Activated CD8-positive, alpha-beta T cell treated with anti-CD3 and anti-CD28 coated beads for 36 hours (primary cell): ENCODE measurements around the gene SLC39A7. TPM values are rescaled to one million over a fixed set of nuclear protein-coding genes. Genes with fewer than 3 reads are reported as not detected.
A peak's percentile ranks its signal among the peaks of the same experiment; 100 is the strongest.

Experiments
- ATAC-seq: fragments of 200-7000 bp; cut with Tn5 transposase; one replicate; pipeline ENCODE4 v1.10.0; 2021; ENCODE audit warnings: mild to moderate bottlenecking, moderate library complexity
- CTCF ChIA-PET: fragments of 350-600 bp; sonication (Branson Sonifier 250); formaldehyde crosslinking; loops from one replicate; lab custom pipeline; 2021; ENCODE audit warnings: antibody characterized with exemption; lab: Charles Lee
- POLR2A ChIA-PET: fragments of 350-600 bp; sonication (Branson Sonifier 250); formaldehyde crosslinking; loops from one replicate; lab custom pipeline; 2021; ENCODE audit warnings: antibody characterized with exemption; lab: Charles Lee
- DNase-seq: peaks from one replicate; pipeline ENCODE4 v3.0.0-alpha.2; 2020
- H3K27ac Mint-ChIP-seq: one replicate; pipeline ENCODE4 v1.8.0; 2021; ENCODE audit warnings: mild to moderate bottlenecking, mixed read lengths
- H3K27me3 Mint-ChIP-seq: one replicate; pipeline ENCODE4 v1.8.0; 2021; ENCODE audit warnings: mixed read lengths
- H3K36me3 Mint-ChIP-seq: one replicate; pipeline ENCODE4 v1.8.0; 2021; ENCODE audit warnings: low read depth, mixed read lengths
- H3K4me1 Mint-ChIP-seq: one replicate; pipeline ENCODE4 v1.8.0; 2021; ENCODE audit warnings: low read depth, mixed read lengths
- H3K4me3 Mint-ChIP-seq: one replicate; pipeline ENCODE4 v1.8.0; 2021; ENCODE audit warnings: mild to moderate bottlenecking, moderate library complexity, mixed read lengths
- H3K9me3 Mint-ChIP-seq: one replicate; pipeline ENCODE4 v1.8.0; 2021; ENCODE audit warnings: mixed read lengths
- CTCF ChIP-seq: fragments of 200-600 bp; IDR thresholded peaks from one replicate; pipeline ENCODE4 v1.8.0; 2022; ENCODE audit warnings: antibody characterized with exemption, mild to moderate bottlenecking
- intact Hi-C: fragments of 100-400 bp; cut with micrococcal nuclease; formaldehyde crosslinking; loops from one replicate; pipeline ENCODE4 v1.10.0; 2022
- total RNA-seq, 2 experiments: library from RNA; stranded (reverse); gene quantifications; one replicate each; pipeline ENCODE4 v1.2.3, GENCODE V29; 2021

Gene SLC39A7
- total RNA-seq, 2 experiments from 2014 or later: 43.1 to 43.3 TPM

DNA sequence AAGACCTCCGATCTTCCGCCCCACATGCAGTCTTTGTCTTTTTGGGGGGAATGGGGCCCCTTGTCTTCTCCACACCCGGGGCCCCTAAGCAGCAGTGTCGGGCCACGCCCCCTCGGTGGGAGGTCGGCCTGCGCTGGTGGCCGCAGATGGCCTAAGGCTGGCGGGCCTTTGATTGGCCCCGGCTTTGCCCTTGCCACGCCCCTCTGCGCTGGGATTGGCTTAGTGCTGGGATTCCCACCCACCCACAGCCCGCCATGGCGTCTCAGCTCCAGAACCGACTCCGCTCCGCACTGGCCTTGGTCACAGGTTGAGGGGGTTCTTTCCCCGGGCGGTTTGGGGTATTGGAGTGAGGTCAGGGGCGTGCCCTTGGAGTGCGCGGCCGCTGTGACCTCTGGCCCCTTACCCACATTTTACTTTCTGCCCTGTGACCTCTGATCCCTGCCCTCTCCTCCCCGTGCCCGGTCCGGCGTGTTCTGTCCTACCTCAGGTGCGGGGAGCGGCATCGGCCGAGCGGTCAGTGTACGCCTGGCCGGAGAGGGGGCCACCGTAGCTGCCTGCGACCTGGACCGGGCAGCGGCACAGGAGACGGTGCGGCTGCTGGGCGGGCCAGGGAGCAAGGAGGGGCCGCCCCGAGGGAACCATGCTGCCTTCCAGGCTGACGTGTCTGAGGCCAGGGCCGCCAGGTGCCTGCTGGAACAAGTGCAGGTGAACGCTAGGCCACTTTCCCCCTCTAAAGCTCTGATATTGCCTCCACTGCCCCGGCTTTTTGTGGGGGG is 3.9 kb downstream of the SLC39A7 start, which contains the start of gene HSD17B8:
Gene HSD17B8 (plus strand): TSS at position 241 of the 776 bp plus-strand sequence. CDS start 14 bp downstream, at position 255.
- ATAC-seq (peak; percentile 56), DNase-seq (peak; percentile 98)
- Mint-ChIP-seq H3K4me3 (peak within 1 kb of the TSS; percentile 98), H3K27me3 (no peaks in the 10 kb centered on the region), H3K27ac (peak within 1 kb of the TSS; percentile 99), H3K36me3 (peaks cover 47% of the 10 kb centered on the region), H3K4me1 (peaks cover 60% of the 10 kb centered on the region), H3K9me3 (no peaks in the 10 kb centered on the region)
- POLR2A ChIA-PET: interaction anchor here (0.8 to 2.4 kb wide), 14 partner anchors 8 to 351 kb away, joined by 3 to 18 read pairs (median 4); partner anchors contain the start of genes PSMB9, RGL2, RPS18 and TAP1
- CTCF ChIA-PET: interaction anchor here (0.8 to 2.0 kb wide), 4 partner anchors 12 to 186 kb away, joined by 3 to 13 read pairs (median 4); partner anchors contain the start of genes RPS18 and VPS52
- TF ChIP-seq CTCF: no peak
- intact Hi-C loops: no loop called here

GRCh38 chr6:33205191-33206026 is 4.7 kb downstream of the SLC39A7 start:
- Mint-ChIP-seq H3K36me3 (peaks cover 55% of the 10 kb centered on the region), H3K27me3 (no peaks in the 10 kb centered on the region), H3K4me3 (peak overlapping the region; percentile 98), H3K4me1 (peaks cover 68% of the 10 kb centered on the region), H3K9me3 (no peaks in the 10 kb centered on the region), H3K27ac (peak overlapping the region; percentile 99)
- DNase-seq (peak; percentile 84), ATAC-seq (peak; percentile 58)
- TF ChIP-seq CTCF: peak; percentile 21
- POLR2A ChIA-PET: interaction anchor here (0.8 to 2.4 kb wide), 15 partner anchors 8 to 352 kb away, joined by 3 to 18 read pairs (median 4); partner anchors contain the start of genes PSMB9, RPS18, TAP1 and VPS52
- CTCF ChIA-PET: interaction anchor here (0.8 to 2.0 kb wide), 4 partner anchors 11 to 185 kb away, joined by 3 to 13 read pairs (median 4); partner anchors contain the start of genes RPS18 and VPS52
- intact Hi-C loops: no loop called here

GRCh38 chr6:33206027-33206863 is 5.6 kb downstream of the SLC39A7 start:
- intact Hi-C loops: no loop called here
- ChIA-PET CTCF (interaction anchor here (2.0 kb wide), 1 partner anchor 42 kb away, joined by 13 read pairs; no protein-coding TSS in a partner anchor), POLR2A (interaction anchor here (0.9 to 2.4 kb wide), 8 partner anchors 11 to 234 kb away, joined by 3 to 18 read pairs (median 4); partner anchors contain the start of genes RPS18 and VPS52)
- DNase-seq: no peak
- Mint-ChIP-seq H3K27me3 (no peaks in the 10 kb centered on the region), H3K36me3 (peaks cover 55% of the 10 kb centered on the region), H3K9me3 (no peaks in the 10 kb centered on the region), H3K27ac (peak overlapping the region; percentile 99), H3K4me3 (peak overlapping the region; percentile 98), H3K4me1 (peaks cover 71% of the 10 kb centered on the region)
- TF ChIP-seq CTCF: no peak
- no peak for ATAC-seq

GRCh38 chr6:33206864-33207551 is 6.3 kb downstream of the SLC39A7 start:
- ATAC-seq: no peak
- no peak for DNase-seq
- H3K27me3 Mint-ChIP-seq: no peaks in the 10 kb centered on the region
- CTCF ChIA-PET: interaction anchor here (4.0 kb wide), 1 partner anchor 10 kb away, joined by 23 read pairs; no protein-coding TSS in a partner anchor
- intact Hi-C loops: no loop called here
- H3K27ac Mint-ChIP-seq: peak overlapping the region; percentile 94
- H3K4me1 Mint-ChIP-seq: peaks cover 67% of the 10 kb centered on the region
- peaks cover 49% of the 10 kb centered on the region for H3K36me3 Mint-ChIP-seq
- TF ChIP-seq CTCF: no peak
- no peaks in the 10 kb centered on the region for H3K9me3 Mint-ChIP-seq
- H3K4me3 Mint-ChIP-seq: peak overlapping the region; percentile 77
- POLR2A ChIA-PET: interaction anchor here (2.0 to 4.4 kb wide), 4 partner anchors 9 to 71 kb away, joined by 11 to 37 read pairs (median 16); partner anchors contain the start of genes B3GALT4, RPS18 and VPS52
